HCT116 (cell line): Measurements from ENCODE around the gene GLTP. TPM values are rescaled to one million over a fixed set of nuclear protein-coding genes. Genes with fewer than 3 reads are reported as not detected.

Experiments used
- ATAC-seq: fragments of 200-7000 bp; cut with Tn5 transposase; 2 replicates; pipeline ENCODE4 v1.9.1; 2020; ENCODE audit warnings: mild to moderate bottlenecking, moderate library complexity
- BruUV-seq: library from RNA; stranded (reverse); fragments of 400-500 nt; replicated peaks from 2 replicates; lab custom pipeline; 2021; lab: Mats Ljungman, UMichigan
- CTCF ChIA-PET: fragments of 300-600 bp; sonication (Branson Sonifier 250); formaldehyde crosslinking; loops from one replicate; lab custom pipeline; 2021; ENCODE audit warnings: antibody characterized with exemption; lab: Charles Lee
- POLR2A ChIA-PET: fragments of 300-600, 350-600 bp; sonication (Branson Sonifier 250); formaldehyde crosslinking; loops from one replicate; lab custom pipeline; 2021; ENCODE audit warnings: antibody characterized with exemption; lab: Charles Lee
- RAD21 ChIA-PET, 2 experiments: fragments of 300-600 bp; sonication (Branson Sonifier 250); formaldehyde crosslinking; loops; one replicate each; lab custom pipeline; 2023; ENCODE audit warnings: low total read pairs in 2 of 2; ENCODE audit not compliant: uncharacterized antibody in 2 of 2, unreplicated experiment in 2 of 2, low non-redundant PET in 1 of 2; lab: Charles Lee
- DNase-seq: peaks from one replicate; pipeline ENCODE4 v3.0.0-alpha.2; 2010; ENCODE audit warnings: low read depth, low spot score
- H2AFZ ChIP-seq: fragments of 200-600 bp; shearing (Covaris generic), sonication (generic); 2 replicates; pipeline ENCODE4 v1.6.1; 2017; ENCODE audit warnings: low read depth, mixed run types, mixed read lengths, antibody characterized with exemption, low read length; ENCODE audit not compliant: poor library complexity, severe bottlenecking
- H3K27ac ChIP-seq: 2 replicates; pipeline ENCODE4 v1.5.1; 2012; ENCODE audit warnings: low read depth, low read length
- H3K27me3 ChIP-seq: fragments of 200-600 bp; sonication (generic); 2 replicates; pipeline ENCODE4 v1.6.1; 2016; ENCODE audit warnings: mixed run types, low read length, mixed read lengths; ENCODE audit not compliant: insufficient read depth
- H3K36me3 ChIP-seq, 2 experiments: fragments of 200-500 bp in 1 of 2; fragments of 200-600 bp in 1 of 2; sonication (Bioruptor generic) in 1 of 2; sonication (generic) in 1 of 2; 2 replicates each; pipeline versions ENCODE4 v1.5.1 to v1.6.1; 2014 to 2016; ENCODE audit warnings: low read length in 2 of 2, inconsistent platforms in 1 of 2, mixed read lengths in 1 of 2, mixed run types in 1 of 2; ENCODE audit not compliant: insufficient read depth in 2 of 2, control insufficient read depth in 1 of 2
- H3K4me1 ChIP-seq, 2 experiments: fragments of 200-600 bp in 1 of 2; sonication (generic) in 1 of 2; 2 replicates each; pipeline versions ENCODE4 v1.5.1 to v1.6.1; 2012 to 2017; ENCODE audit warnings: low read length in 2 of 2, inconsistent platforms in 1 of 2, mild to moderate bottlenecking in 1 of 2, mixed read lengths in 1 of 2, mixed run types in 1 of 2, moderate library complexity in 1 of 2; ENCODE audit not compliant: insufficient read depth in 2 of 2, control insufficient read depth in 1 of 2
- H3K4me2 ChIP-seq: fragments of 200-600 bp; sonication (generic); 2 replicates; pipeline ENCODE4 v1.6.1; 2017; ENCODE audit warnings: mixed run types, low read length, mixed read lengths
- H3K4me3 ChIP-seq, 2 experiments: fragments of 200-600 bp in 1 of 2; sonication (generic) in 1 of 2; replicated peaks in 1 of 2; 2 replicates each; pipeline ENCODE4 v1.5.1; 2011 to 2016; ENCODE audit warnings: low read length in 2 of 2, control low read depth in 1 of 2, low read depth in 1 of 2, mild to moderate bottlenecking in 1 of 2, mixed read lengths in 1 of 2, mixed run types in 1 of 2
- H3K79me2 ChIP-seq: fragments of 200-600 bp; sonication (generic); 2 replicates; pipeline ENCODE4 v1.6.1; 2017; ENCODE audit warnings: mild to moderate bottlenecking, mixed run types, low read length, moderate library complexity, mixed read lengths; ENCODE audit not compliant: insufficient read depth
- H3K9ac ChIP-seq: fragments of 200-600 bp; sonication (generic); 2 replicates; pipeline ENCODE4 v1.6.1; 2016; ENCODE audit warnings: low read length, mixed read lengths
- H3K9me2 ChIP-seq: fragments of 200-600 bp; sonication (generic), shearing (Covaris generic); 2 replicates; pipeline ENCODE4 v1.6.1; 2017; ENCODE audit warnings: mixed run types, mild to moderate bottlenecking, moderate library complexity; ENCODE audit not compliant: insufficient read depth
- H3K9me3 ChIP-seq, 2 experiments: fragments of 200-500 bp in 1 of 2; fragments of 200-600 bp in 1 of 2; sonication (Bioruptor generic) in 1 of 2; sonication (generic) in 1 of 2; 2 replicates each; pipeline ENCODE4 v1.6.1; 2014 to 2017; ENCODE audit warnings: low read length in 2 of 2, mixed read lengths in 2 of 2, inconsistent platforms in 1 of 2, low read depth in 1 of 2, mild to moderate bottlenecking in 1 of 2, mixed run types in 1 of 2, moderate library complexity in 1 of 2; ENCODE audit not compliant: control insufficient read depth in 1 of 2, insufficient read depth in 1 of 2
- H4K20me1 ChIP-seq: fragments of 200-600 bp; sonication (generic), shearing (Covaris generic); 2 replicates; pipeline ENCODE4 v1.6.1; 2017; ENCODE audit warnings: mixed run types, mild to moderate bottlenecking, moderate library complexity; ENCODE audit not compliant: insufficient read depth
- CBX3 ChIP-seq: IDR thresholded peaks from 2 replicates; pipeline ENCODE4 v1.6.1; 2012; ENCODE audit warnings: low read depth
- EGR1 ChIP-seq: IDR thresholded peaks from 2 replicates; pipeline ENCODE4 v1.6.1; 2012; ENCODE audit warnings: low read depth
- EZH2phosphoT487 ChIP-seq: fragments of 200-600 bp; IDR thresholded peaks from 2 replicates; pipeline ENCODE4 v1.6.1; 2018; ENCODE audit warnings: antibody characterized with exemption, borderline replicate concordance
- FOSL1 ChIP-seq: IDR thresholded peaks from 2 replicates; pipeline ENCODE4 v1.6.1; 2012; ENCODE audit warnings: low read depth
- MAX ChIP-seq: IDR thresholded peaks from 2 replicates; pipeline ENCODE4 v1.6.1; 2012
- POLR2A ChIP-seq: IDR thresholded peaks from 2 replicates; pipeline ENCODE4 v1.7.0; 2011; ENCODE audit warnings: borderline replicate concordance; ENCODE audit not compliant: insufficient read depth, insufficient read length; ENCODE audit errors: extremely low read depth
- RAD21 ChIP-seq: IDR thresholded peaks from 2 replicates; pipeline ENCODE4 v1.6.1; 2012; ENCODE audit warnings: low read depth, mild to moderate bottlenecking
- SIN3A ChIP-seq: IDR thresholded peaks from 2 replicates; pipeline ENCODE4 v1.6.1; 2012; ENCODE audit warnings: low read depth
- SP1 ChIP-seq: IDR thresholded peaks from 2 replicates; pipeline ENCODE4 v1.6.1; 2012; ENCODE audit warnings: low read depth
- SRF ChIP-seq: IDR thresholded peaks from 2 replicates; pipeline ENCODE4 v1.6.1; 2012; ENCODE audit warnings: low read depth
- TCF7L2 ChIP-seq: IDR thresholded peaks from 2 replicates; pipeline ENCODE4 v1.7.0; 2011; ENCODE audit warnings: borderline replicate concordance, inconsistent platforms; ENCODE audit not compliant: insufficient read depth, insufficient read length; ENCODE audit errors: extremely low read depth
- YY1 ChIP-seq: IDR thresholded peaks from 2 replicates; pipeline ENCODE4 v1.6.1; 2011; ENCODE audit warnings: low read length, low read depth, moderate library complexity, mild to moderate bottlenecking; ENCODE audit not compliant: insufficient replicate concordance; ENCODE audit errors: extremely low read depth
- ZBTB33 ChIP-seq: IDR thresholded peaks from 2 replicates; pipeline ENCODE4 v1.6.1; 2011; ENCODE audit warnings: mild to moderate bottlenecking, low read length, moderate library complexity; ENCODE audit not compliant: insufficient replicate concordance; ENCODE audit errors: extremely low read depth
- ZFX ChIP-seq: fragments of 450-650 bp; IDR thresholded peaks from 2 replicates; pipeline ENCODE4 v1.6.1; 2017
- ZNF274 ChIP-seq: fragments of 200-500 bp; sonication (Bioruptor generic); IDR thresholded peaks from 2 replicates; pipeline ENCODE4 v1.6.1; 2014; ENCODE audit warnings: mild to moderate bottlenecking, low read depth, low read length, inconsistent platforms
- intact Hi-C: fragments of 100-400 bp; cut with micrococcal nuclease; formaldehyde crosslinking; loops from 2 replicates; pipeline ENCODE4 v1.10.0; 2022
- total RNA-seq: library from RNA; stranded (reverse); gene quantifications from one replicate; pipeline ENCODE4 v1.2.1, GENCODE V29; 2021; ENCODE audit not compliant: unreplicated experiment
- TF ChIP-seq, protein P1 (sequence below): IDR thresholded peaks from 2 replicates; pipeline ENCODE4 v1.6.1; 2012
- TF ChIP-seq, protein P2 (sequence below), 3 experiments: fragments of 200-600 bp in 1 of 3; sonication (generic) in 1 of 3; IDR thresholded peaks in 2 of 3; conservative IDR thresholded peaks in 1 of 3; 2 replicates each; pipeline ENCODE4 v1.5.1; 2012 to 2017; ENCODE audit warnings: low read depth in 2 of 3, low read length in 2 of 3, antibody characterized with exemption in 1 of 3, borderline replicate concordance in 1 of 3, control low read depth in 1 of 3, mild to moderate bottlenecking in 1 of 3, mixed read lengths in 1 of 3, mixed run types in 1 of 3, moderate library complexity in 1 of 3; ENCODE audit not compliant: insufficient read depth in 1 of 3

GLTP gene
- total RNA-seq, 1 experiment from 2014 or later, result 26.6 TPM

- TF ChIP-seq ZNF274 (no peak), ZBTB33 (no peak), EGR1 (no peak), CBX3 (no peak)
- TF ChIP-seq, all 23 proteins: peak for 0
Measured at GRCh38 chr12:109828754-109829511, 51.4 kb downstream of the GLTP start (continued).

GRCh38 chr12:109827566-109828550 lies 52.5 kb downstream of the GLTP start:
- no peak overlapping the region for H3K4me2 ChIP-seq
- peaks cover 2 to 8% of the 10 kb centered on the region in 2 experiments; a peak in 3 of 4 replicates for H3K4me1 ChIP-seq
- no peak for DNase-seq
- intact Hi-C loops, result no loop called here
- H3K9me2 ChIP-seq, result no peaks in the 10 kb centered on the region
- no peak overlapping the region for H3K27ac ChIP-seq
- H3K79me2 ChIP-seq, result no peaks in the 10 kb centered on the region
- H3K27me3 ChIP-seq, result no peaks in the 10 kb centered on the region
- POLR2A ChIA-PET, result no interaction called here
- RAD21 ChIA-PET, result no interaction called here
- no peak for TF ChIP-seq TCF7L2
- TF ChIP-seq RAD21, result no peak
- TF ChIP-seq POLR2A, result no peak
- TF ChIP-seq, protein P1, sequence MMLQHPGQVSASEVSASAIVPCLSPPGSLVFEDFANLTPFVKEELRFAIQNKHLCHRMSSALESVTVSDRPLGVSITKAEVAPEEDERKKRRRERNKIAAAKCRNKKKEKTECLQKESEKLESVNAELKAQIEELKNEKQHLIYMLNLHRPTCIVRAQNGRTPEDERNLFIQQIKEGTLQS, result no peak
- no peak for TF ChIP-seq MAX
- TF ChIP-seq EZH2phosphoT487, result no peak
- no peak for TF ChIP-seq ZFX
- TF ChIP-seq EGR1, result no peak
- TF ChIP-seq SIN3A, result no peak
- TF ChIP-seq ZNF274, result no peak
- TF ChIP-seq, protein P2, sequence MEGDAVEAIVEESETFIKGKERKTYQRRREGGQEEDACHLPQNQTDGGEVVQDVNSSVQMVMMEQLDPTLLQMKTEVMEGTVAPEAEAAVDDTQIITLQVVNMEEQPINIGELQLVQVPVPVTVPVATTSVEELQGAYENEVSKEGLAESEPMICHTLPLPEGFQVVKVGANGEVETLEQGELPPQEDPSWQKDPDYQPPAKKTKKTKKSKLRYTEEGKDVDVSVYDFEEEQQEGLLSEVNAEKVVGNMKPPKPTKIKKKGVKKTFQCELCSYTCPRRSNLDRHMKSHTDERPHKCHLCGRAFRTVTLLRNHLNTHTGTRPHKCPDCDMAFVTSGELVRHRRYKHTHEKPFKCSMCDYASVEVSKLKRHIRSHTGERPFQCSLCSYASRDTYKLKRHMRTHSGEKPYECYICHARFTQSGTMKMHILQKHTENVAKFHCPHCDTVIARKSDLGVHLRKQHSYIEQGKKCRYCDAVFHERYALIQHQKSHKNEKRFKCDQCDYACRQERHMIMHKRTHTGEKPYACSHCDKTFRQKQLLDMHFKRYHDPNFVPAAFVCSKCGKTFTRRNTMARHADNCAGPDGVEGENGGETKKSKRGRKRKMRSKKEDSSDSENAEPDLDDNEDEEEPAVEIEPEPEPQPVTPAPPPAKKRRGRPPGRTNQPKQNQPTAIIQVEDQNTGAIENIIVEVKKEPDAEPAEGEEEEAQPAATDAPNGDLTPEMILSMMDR (IDR thresholded peaks at IDR 0.05 in 2 of 3, conservative IDR thresholded peaks at IDR 0.05 in 1 of 3; ENCODE audit: borderline replicate concordance in 1 of 3, insufficient read depth in 1 of 3, low read depth in 2 of 3, low read length in 2 of 3), result no peak
- no peak for TF ChIP-seq SRF
- TF ChIP-seq YY1, result no peak
- TF ChIP-seq FOSL1, result no peak
- TF ChIP-seq SP1, result no peak
- TF ChIP-seq, all 23 proteins: peak for 0
- ATAC-seq, result no peak
- Histone ChIP-seq H3K4me3 (no peak overlapping the region), H3K9me3 (no peaks in the 10 kb centered on the region), H3K36me3 (no peaks in the 10 kb centered on the region), H2AFZ (no peak overlapping the region), H3K9ac (no peak overlapping the region), H4K20me1 (no peaks in the 10 kb centered on the region)
- CTCF ChIA-PET, result interaction anchor here (1.0 to 2.0 kb wide), 2 partner anchors 14 to 17 kb away, joined by 3 to 10 read pairs; no protein-coding TSS in a partner anchor
- BruUV-seq, result no TSS peak
